Muscle of arm (tissue), 12 donors: Measurements from ENCODE around the gene MRM2. TPM values are rescaled to one million over a fixed set of nuclear protein-coding genes. Genes with fewer than 3 reads are reported as not detected.

ENCODE experiments used
- DNase-seq: peaks from one replicate; pipeline ENCODE4 v3.0.0-alpha.2; 2013
- polyA plus RNA-seq, 12 donors: library from polyadenylated mRNA; unstranded; fragments of 120-200 nt; gene quantifications; one replicate each; pipeline ENCODE4 v1.2.1, GENCODE V29; 2013; ENCODE audit not compliant: insufficient read length in 12 of 12

MRM2 gene
- polyA plus RNA-seq, 12 donors: 19.4 to 32.7 (median 24.6) TPM; not detected in 1

GRCh38 chr7:2190531-2190930 lies 51.5 kb downstream of the MRM2 start:
- DNase-seq: no peak

GRCh38 chr7:2186166-2186565 lies 55.8 kb downstream of the MRM2 start:
- no peak for DNase-seq

GRCh38 chr7:2185715-2186114 lies 56.3 kb downstream of the MRM2 start:
- DNase-seq: no peak

Other genes starting within 250 kb of the MRM2 start
- gene MAD1L1, start 9.3 kb downstream of the MRM2 start, polyA plus RNA-seq: 10 to 100 TPM in 11 of 12 donors, not detected in 1; 16.2 to 60.1 (median 22.4) TPM
- 10 to 100 TPM in 10 of 12 donors, not detected in 2; 11.5 to 27.2 (median 17.1) TPM for gene NUDT1, start within 50 bp of the MRM2 start, polyA plus RNA-seq
- gene SNX8, start 72.2 kb upstream of the MRM2 start, polyA plus RNA-seq: 10 to 100 TPM in 11 of 12 donors, not detected in 1; 14.1 to 40.2 (median 27.0) TPM
- 100 to 1,000 TPM in 8 of 12 donors, 10 to 100 TPM in 3, not detected in 1; 96.0 to 123 (median 108) TPM for gene EIF3B, start 112.6 kb upstream of the MRM2 start, polyA plus RNA-seq
- gene CHST12, start 161.4 kb upstream of the MRM2 start, polyA plus RNA-seq: 10 to 100 TPM in 2 of 12 donors, 1 to 10 TPM in 8, not detected in 2; 6.6 to 15.7 (median 7.8) TPM
- gene GRIFIN, start 234.2 kb upstream of the MRM2 start, polyA plus RNA-seq: not detected